ENCODE data around the gene COQ2.
"Not testable (repeated sequence)": the region's sequence is repeated elsewhere in the genome, so short reads cannot be mapped to it uniquely, and the experiment has no call there.

The COQ2 gene

DNA sequence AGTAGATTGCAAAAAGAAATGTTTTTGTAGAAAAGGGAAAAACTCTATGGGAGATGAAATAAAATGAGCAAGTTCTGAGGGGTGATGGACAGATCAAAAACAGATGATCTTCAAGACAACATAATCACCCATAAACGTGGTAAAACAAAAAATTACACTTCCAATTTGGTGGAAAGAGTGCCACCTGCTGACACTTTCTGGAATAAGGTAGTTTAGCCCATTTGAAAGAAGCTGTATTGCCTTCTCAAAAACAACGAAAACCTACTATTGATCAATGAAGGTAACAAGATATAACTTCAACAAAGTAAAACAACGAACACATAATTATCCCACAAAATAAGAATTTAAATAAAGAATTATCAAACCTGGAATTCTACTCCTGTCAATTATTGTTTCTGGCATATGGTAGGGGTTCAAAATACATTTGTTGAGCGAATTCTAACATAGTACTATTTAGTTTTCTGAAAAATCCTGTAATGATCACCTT, 2.5 kb downstream of the COQ2 start:
- peak; percentile 65 for DNase-seq

DNA sequence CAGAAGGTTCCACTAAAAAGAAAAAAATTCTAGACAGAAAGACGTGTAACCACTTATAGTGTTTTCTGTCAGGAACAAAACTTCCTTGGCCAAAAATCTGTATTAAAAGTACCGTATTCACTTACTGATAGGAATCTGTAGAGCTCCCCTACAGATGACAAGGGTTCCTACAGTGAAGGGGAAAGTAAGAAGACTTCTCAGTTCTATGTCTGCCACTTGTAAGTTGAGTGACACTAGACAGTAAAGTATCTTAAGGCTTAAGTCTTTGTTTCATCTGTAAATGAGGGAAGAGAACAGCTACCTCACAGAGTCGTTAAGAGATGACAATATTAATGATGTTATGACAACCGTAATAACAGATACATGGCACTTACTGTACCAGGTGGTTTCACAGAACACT, 3.3 kb downstream of the COQ2 start:
- no peak for DNase-seq

DNA sequence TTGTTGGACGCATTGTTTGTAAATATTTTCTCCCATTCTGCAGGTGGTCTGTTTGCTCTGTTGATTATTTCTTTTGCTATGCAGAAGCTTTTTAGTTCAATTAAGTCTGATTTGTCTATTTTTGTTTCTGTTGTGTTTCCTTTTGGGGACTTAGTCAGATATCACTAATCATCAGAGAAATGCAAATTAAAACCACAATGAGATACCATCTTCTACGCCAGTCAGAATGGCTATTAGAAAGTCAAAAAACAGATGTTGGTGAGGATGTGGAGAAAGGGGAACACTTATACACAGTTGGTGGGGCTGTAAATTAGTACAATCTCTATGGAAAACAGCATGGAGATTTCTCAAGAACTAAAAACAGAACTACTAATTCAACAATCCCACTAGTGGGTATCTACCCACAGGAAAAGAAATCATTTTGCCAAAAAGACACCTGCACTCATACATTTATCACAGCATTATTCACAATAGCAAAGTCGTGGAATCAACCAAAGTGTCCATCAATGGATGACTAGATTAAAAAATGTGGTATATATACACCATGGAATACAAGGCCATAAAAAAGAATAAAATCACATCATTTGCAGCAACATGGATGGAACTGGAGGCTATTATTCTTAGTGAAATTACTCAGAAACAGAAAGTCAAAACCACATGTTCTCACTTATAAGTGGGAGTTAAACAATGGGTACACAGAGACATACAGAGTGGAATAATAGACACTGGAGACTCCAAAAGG, 8.1 kb downstream of the COQ2 start:
- no peak for DNase-seq

DNA sequence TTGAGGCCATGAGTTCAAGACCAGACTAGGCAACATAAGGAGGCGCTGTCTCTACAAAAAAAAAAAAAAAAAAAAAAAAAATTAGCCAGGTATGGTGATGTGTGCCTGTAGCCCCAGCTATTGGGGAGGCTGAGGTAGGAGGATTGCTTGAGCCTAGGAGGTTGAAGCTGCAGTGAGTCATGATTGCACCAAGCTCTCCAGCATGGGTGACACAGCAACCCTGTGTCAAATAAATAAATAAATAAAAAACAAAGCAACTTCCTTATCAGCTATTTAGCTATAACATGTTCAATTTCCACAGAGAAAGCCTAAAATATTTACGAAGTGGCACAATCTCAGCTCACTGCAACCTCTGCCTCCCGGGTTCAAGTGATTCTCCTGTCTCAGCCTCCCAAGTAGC, 10.7 kb downstream of the COQ2 start:
- not testable (repeated sequence) for DNase-seq

DNA sequence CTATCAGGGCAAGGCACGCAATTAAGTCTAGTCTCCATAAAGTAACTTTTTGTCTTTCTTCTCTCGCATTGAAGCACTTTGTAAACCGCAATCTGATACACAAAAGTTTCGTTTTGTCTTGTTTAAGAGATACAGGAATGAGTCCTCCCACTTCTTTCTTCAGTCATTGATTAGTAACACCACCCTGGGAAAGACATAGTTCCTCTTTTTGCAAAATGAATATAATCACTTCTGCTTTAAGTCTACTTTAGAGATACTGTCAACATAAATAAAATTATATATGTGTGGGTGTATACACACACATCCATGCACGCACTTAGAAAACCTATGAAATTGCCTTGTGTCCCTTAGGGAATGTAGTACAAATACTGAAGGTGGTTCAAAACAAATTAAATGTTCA, 11.7 kb downstream of the COQ2 start:
- DNase-seq, result no peak

DNA sequence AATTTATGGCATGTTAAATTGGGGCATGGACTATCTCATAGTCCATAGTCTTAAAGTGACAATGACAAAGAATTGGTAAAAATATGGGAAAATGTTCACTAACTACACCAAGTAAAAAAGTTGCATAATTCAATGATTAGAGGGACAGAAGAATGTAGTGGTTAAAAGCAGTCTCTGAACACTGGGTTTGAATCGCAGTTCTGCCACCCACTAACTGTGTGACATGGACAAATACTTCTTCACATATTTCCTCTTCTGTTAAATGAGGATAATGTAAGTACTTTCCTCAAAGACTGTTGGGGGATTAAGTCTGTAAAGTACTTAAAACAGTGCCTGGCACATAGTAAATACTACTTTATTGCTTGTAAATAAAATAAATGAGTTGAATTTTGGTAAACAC, 15.3 kb downstream of the COQ2 start:
- DNase-seq, result peak; percentile 30

DNA sequence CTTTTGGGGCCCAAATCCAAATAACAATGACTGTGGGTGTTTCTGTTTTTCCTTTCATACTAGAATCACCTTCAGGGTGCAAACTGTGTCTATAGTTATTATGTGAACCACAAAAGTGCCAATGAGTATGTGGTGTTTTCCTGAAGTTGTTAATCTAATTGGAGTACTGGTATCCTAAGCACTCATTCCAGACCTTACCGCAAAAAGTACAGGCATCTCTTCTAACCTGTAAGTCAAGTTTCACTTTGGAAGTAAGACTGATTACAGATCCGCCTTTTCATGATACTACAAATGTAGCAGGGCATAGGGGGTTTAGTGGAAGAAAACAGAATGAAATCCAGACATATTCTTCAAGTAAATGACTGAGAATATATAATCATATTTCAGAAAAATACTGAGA, 16.1 kb downstream of the COQ2 start:
- no peak for DNase-seq

DNA sequence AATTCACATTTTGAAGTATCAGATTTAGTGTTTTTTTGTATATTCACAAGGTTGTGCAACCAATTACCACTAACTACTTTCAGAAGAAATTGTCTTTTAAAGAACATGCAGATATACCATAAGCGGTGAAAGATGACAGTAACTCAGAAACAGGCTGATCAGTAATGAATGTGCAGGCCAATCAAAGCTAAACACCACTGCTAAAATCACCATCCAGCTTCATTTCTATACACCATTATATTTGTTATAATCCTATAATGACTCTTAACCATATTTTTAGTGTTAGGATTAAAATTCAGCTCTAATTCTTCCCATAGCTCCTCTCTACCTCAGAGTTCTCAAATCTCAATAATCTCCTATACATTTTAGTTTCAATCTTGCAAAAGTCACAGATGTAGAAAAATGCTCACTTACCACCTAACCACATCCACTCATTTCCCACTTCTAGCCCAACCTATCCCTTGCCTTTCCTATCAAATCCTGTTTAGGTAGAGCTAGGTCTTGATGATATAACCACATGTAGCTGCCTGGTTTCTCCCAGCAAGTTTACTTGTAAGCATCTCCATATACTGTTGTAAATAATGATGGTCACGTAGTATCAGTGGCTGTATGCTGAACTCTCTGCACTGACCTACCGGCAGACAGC, 16.6 kb downstream of the COQ2 start:
- DNase-seq, result no peak

DNA sequence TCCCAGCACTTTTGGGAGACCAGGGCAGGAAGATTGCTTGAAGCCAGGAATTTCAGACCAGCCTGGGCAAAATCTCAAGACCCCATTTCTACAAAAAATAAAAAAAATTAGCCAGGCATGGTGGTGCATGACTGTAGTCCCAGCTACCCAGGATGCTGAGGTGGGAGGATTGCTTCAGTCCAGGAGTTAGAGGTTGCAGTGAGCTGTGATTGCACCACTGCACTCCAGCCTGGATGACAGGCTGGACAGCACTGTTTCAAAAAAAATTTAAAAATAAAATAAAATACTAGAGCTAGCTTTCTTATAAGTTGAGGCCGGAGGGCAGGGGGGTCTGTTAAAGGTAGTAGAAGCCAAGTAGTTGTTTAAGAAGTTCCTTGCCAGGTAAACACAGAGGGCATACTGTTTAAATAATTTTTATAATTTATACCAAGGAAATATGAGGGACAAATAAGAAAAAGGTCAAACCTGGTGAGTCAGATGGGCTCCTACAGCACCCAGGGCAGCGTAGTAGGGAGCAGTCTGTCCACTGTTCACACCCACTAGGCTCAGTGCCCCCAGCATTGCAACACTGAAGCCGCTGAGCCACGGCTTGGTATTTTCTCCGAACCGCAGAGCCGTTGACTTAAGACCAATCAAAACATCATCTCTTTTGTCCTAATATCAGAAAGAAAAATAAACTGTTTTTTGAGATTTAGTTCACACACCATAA, 17.3 kb downstream of the COQ2 start:
- no peak for DNase-seq

DNA sequence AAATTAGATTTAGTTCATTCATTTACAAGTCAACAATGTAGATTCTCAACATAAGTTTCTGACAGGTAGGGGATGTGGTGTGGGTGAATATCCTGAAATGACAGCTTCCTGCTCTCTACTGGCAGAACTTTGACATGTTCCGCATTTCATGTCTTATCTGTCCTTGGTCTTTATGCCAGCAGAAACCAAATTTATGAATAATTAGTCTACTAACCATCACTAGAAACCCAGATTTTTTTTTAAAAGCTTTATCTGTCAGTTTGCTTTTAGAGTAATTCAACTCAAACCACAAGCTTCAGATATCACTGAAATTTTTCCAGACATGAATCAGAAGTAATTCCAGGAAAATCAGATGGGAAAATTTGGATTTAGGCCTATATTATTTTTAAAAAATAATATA, 17.9 kb downstream of the COQ2 start:
- DNase-seq, result no peak

DNA sequence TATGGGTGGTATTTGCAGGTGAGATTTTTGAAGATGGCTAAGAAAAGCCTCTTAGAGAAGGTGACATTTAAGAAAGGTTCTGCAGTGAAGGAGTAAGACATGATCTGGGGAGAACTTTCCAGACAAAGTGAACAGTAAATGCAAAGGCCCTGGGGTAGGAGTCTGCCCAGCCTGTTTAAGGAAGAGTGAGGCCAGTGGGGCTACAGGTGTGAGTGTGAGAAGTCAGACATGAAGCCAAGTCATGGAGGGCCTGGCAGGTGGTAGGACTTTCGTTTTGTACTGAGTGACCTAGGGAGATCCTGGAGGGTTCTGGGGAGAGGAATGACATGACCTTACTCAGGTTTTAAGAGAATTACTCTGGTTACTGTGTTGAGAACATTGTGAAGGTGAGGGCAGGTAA, 21.5 kb downstream of the COQ2 start:
- no peak for DNase-seq

DNA sequence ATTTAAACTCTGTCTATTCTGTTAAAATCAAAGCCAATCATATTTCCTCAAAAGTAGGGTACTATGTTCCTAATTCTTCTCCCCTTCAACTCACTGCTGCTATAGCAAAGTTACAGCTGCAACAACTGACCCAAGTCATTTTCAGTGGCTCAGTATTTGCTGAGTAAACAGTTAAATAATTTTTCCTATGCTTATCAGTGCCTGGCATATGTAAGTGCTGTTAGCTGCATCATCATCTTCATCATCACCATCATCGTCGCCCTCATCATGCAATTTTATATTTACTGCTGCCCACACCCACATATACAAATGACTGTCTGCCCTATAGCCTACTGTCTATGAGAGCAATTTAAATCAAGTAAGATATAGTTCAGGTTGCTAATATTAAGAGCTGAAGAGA, 21.9 kb downstream of the COQ2 start:
- no peak for DNase-seq

DNA sequence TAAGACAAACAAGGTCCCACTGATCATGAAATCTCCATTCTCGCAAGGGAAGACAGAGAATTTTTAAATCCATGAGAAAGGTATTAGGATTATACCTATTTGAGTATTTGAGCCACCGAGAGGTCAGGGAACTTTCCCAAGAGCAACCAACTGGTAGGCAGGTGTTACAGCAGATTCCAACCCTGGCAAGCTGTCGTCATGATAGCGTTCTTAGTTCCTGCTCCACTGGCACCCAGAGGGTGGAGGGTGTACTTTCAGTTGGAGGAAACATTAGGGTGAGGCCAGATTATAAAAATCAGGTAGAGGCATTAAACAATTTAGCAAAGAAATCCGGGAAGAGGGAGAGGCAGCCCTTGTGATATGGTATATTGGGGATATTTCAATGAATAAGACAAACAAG, 23.3 kb downstream of the COQ2 start:
- no peak for DNase-seq

DNA sequence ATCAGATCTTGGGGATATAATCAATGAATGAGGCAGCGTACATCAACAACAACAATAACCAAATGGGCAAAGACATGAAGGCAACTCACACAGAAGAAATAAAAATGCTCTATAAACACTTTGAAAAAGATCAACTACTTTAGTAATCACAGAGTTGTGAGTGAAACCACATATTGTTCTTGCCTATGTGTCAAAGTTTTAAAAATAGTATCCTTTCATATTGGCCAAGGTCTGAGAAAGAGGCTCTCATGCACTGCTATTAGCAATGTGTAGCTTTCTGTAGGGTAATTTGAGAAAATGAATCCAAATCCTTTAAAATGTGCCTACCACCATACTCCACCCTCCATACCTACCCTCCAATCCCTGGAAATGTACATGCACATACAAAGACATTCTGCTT, 25.0 kb downstream of the COQ2 start:
- DNase-seq, result no peak

DNA sequence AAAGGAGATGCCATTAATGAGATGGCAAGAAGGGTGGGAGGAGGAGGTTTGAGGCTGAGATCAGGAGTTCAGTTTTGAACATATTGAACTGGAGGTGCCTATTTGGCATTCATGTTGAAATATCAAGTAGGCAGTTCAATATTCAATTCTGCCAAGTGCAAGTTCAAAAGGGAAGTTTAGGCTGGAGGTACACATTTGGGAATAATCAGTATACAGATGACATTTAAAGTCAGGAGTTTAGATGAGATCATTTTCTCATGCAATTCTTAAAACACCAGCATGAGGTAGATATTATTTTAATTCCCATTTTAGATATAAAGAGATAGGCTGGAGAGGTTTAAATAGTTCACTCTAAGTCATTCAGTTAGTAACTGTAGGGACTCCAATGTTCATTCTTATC, 26.1 kb downstream of the COQ2 start:
- no peak for DNase-seq

DNA sequence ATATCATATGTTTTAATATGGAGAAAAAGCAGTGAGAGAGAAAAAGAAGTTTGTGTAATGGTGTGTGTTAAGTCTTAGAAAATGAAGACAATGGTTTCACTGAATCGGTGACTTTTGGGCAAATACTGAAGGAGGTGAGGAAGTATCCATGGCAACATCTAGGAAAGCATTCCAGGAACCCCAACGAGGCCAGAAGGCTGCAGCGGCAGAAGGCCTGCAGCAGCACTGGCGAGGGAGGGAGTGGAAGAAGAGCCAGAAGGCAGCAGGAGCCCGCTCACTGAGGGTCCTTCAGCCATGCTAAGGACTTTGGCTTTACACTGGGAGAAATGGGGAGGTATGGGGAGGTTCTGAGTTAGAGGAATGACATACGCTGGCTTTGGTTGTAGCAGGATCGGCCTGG, 26.8 kb downstream of the COQ2 start:
- DNase-seq, result no peak

DNA sequence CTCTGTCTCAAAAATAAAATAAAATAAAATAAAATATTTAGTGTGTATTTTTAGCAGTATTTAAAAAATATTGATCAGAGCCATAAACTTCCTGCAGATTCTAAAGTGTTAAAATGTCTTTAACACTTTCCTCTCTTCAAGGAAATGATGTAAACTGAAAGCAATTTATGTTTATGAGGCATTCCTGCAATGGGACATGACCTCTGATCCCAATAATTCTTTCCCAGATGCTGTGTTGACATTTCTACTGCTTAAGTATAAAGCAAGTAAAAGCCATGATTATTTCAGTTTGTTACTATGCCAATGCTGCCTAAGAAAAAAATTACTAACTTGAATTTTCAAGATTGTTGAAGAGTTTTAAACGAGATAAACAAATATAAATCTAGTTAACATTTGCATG, 29.0 kb downstream of the COQ2 start:
- DNase-seq, result peak; percentile 95

DNA sequence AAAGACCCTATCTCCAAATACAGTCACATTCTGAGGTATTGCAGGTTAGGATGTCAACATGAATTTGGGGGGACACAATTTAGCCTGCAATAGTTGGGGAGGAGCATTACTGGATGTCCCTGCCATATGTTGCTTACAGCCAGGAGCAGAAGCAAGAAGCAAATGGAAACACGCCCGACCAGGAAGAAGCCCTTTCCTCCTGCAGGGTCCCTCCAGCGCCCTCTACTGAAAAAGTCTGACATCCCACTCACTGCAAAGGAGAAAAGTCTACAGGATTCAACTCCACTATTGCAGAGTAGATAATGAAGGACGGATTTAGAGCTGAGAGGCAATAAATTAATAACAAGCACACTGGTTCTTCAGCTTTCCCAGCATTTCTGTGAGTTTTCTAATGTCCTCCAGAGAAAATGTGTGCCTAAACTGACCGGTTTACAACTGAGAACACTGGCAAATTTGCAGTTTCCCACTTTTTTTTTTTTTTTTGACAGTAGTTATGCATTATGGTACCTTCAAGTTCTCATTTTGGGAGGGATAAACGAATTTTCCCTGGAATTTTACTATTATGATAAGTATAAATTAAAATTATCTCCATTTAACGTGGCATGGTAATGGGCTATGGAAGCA, 31.7 kb downstream of the COQ2 start:
- DNase-seq, result peak; percentile 63

DNA sequence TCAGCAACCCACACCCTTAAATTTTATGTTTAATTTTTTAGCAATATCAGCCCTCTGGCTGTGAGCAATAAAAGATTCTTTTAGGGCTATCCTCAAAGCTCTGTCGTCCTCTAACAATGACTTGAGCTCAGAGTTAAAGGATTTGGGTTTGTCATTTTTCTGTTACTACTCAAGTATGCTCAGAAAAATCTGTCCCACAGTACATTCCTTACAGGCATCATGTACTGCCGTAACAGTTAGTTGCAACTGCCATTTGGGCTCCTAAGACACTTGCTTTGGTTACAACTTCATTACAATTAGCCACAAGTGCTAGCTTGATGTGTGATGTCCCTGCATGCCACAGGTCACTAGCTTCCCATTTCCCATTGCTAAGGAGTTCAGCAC, 33.2 kb downstream of the COQ2 start:
- DNase-seq, result peak; percentile 51

DNA sequence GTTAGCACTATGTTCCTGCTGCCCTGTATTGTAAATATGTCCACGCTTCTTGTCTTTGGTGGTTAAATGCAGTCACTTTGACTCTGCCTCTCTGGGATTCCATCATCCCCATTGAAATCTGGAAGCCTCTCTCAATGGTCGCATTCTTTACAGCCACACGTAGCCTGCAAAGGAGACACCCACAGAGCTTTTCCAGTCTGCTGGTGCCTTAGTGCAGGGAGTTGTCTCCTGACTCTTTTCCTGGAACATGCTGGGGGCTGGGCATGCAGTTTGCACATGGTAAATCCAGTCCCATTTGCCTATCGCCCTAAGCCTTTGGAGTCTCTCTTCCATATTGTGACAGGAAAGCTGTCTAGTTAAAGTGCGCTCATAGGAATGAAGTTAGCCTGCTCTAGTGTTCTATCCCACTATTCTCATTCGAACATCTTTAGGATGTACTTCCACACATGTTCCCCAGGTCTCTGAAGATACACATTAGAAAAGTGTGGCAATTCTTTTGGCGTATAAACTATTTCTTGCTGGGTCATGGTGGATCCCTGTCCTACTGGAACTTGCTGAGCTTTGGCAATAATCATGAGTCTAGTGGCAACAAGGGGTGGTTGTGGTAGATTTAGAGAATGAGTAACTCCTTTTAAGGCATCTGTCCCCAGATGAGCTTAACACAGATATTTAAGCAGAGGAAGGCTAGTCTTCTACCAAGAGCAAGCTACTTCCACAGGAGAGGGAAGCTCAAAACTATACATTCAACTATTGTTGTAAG, 33.7 kb downstream of the COQ2 start:
- peak; percentile 80 for DNase-seq

DNA sequence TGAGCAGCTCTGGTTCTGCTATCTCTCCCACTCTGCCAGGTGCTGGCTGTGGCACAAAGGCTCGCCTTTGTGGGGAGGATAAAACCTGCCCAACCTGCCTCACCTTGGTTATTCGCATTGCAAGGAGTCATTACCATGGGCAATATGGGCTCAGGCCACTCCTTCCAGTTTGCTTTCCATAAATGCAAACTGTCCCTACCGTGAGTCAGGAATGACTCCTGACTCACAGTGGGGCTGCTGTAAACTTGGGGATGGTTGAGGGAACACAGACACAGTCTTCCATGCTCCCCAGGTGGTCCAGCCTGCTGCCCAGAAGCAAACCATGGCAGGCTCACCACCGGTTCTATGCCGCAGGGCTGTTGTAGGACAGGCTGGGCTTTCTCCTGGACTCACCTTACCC, 36.1 kb downstream of the COQ2 start:
- peak; percentile 14 for DNase-seq

DNA sequence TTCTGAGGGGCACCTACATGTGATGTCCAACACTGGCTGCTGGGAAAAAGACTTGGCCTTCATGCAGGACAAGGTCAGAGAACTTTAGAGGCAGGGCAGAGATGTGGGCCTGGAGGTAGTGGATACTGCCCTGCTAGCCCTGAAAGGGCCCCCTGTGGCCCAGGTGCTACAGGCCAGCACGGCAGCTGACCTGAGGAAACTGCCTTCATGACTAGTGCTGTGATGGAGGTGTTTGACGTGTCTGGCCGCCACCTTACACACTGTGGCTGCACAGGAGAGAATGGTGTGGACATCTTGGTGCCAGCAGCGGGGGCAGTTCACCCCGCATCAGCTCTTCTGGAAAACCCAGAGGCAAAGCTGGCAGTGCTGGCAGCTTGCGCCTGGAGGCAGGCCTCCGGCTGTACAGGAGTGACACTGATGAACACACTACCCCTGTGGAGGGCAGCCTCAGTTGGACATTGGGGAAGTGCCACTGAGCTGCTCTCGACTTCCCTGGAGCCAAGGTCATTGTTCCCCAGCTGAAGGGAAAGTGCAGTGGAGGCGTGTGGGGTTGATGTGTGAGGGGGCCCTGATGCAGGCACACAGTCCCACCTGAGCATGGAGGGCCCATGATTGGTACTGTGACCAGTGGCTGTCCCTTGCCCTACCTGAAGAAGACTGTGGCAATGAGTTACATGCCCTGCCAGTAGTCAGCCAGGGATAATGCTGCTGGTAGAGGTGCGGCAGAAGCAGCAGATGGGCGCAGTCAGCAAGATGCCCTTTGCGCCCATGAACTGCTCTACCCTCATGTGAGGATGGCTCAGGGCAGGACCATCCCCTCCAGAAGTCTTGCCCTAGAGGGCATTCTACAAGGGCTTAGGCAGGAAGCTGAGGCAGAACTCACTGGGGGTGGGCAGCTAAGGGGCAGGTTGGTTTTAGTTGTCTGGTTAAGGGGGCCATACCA, 36.9 kb downstream of the COQ2 start:
- DNase-seq, result no peak
